Astrocyte (in vitro differentiated cells and primary cell): ENCODE measurements around the gene ASCL2. TPM values are rescaled to one million over a fixed set of nuclear protein-coding genes. Genes with fewer than 3 reads are reported as not detected.

ENCODE experiments used
- DNase-seq: peaks from one replicate; pipeline ENCODE4 v3.0.0-alpha.2; 2010; ENCODE audit warnings: low read depth
- FAIRE-seq: peaks from 2 replicates; lab custom pipeline; 2011; peaks lifted over from hg19 to GRCh38; lab: Jason Lieb, UNC
- H2AFZ ChIP-seq: 2 replicates; pipeline ENCODE4 v1.6.0; 2012; ENCODE audit warnings: low read depth, low read length, inconsistent platforms
- H3K27ac ChIP-seq: 2 replicates; pipeline ENCODE4 v1.5.1; 2011; ENCODE audit warnings: low read depth, low read length, inconsistent platforms
- H3K27me3 ChIP-seq: 2 replicates; pipeline ENCODE4 v1.6.0; 2011; ENCODE audit warnings: low read length, inconsistent platforms; ENCODE audit not compliant: insufficient read depth
- H3K36me3 ChIP-seq: 2 replicates; pipeline ENCODE4 v1.5.1; 2011; ENCODE audit warnings: low read length, inconsistent platforms; ENCODE audit not compliant: insufficient read depth
- H3K4me1 ChIP-seq: 2 replicates; pipeline ENCODE4 v1.5.1; 2011; ENCODE audit warnings: low read length, inconsistent platforms; ENCODE audit not compliant: insufficient read depth
- H3K4me2 ChIP-seq: 2 replicates; pipeline ENCODE4 v1.6.0; 2012; ENCODE audit warnings: low read length, inconsistent platforms
- H3K4me3 ChIP-seq: 2 replicates; pipeline ENCODE4 v1.5.1; 2011; ENCODE audit warnings: low read depth, mild to moderate bottlenecking, low read length, inconsistent platforms; ENCODE audit not compliant: insufficient read depth
- H3K79me2 ChIP-seq: 2 replicates; pipeline ENCODE4 v1.6.0; 2012; ENCODE audit warnings: mild to moderate bottlenecking, low read length, inconsistent platforms; ENCODE audit not compliant: insufficient read depth
- H3K9ac ChIP-seq: 2 replicates; pipeline ENCODE4 v1.6.0; 2012; ENCODE audit warnings: mild to moderate bottlenecking, low read length, inconsistent platforms
- H3K9me3 ChIP-seq: 2 replicates; pipeline ENCODE4 v1.5.1; 2012; ENCODE audit warnings: low read depth, mild to moderate bottlenecking, low read length, inconsistent platforms; ENCODE audit not compliant: insufficient read depth
- H4K20me1 ChIP-seq: 2 replicates; pipeline ENCODE4 v1.6.0; 2012; ENCODE audit warnings: low read length, inconsistent platforms; ENCODE audit not compliant: insufficient read depth
- H3K27ac Mint-ChIP-seq: one replicate; pipeline ENCODE4 v1.8.0; 2021; ENCODE audit warnings: mild to moderate bottlenecking, mixed read lengths; ENCODE audit not compliant: unreplicated experiment
- H3K27me3 Mint-ChIP-seq: one replicate; pipeline ENCODE4 v1.8.0; 2021; ENCODE audit warnings: low read depth, mixed read lengths; ENCODE audit not compliant: unreplicated experiment
- H3K36me3 Mint-ChIP-seq: one replicate; pipeline ENCODE4 v1.8.0; 2021; ENCODE audit warnings: low read depth, mixed read lengths; ENCODE audit not compliant: unreplicated experiment
- H3K4me1 Mint-ChIP-seq: one replicate; pipeline ENCODE4 v1.8.0; 2021; ENCODE audit warnings: low read depth, mixed read lengths; ENCODE audit not compliant: unreplicated experiment
- H3K4me3 Mint-ChIP-seq: one replicate; pipeline ENCODE4 v1.8.0; 2021; ENCODE audit warnings: mild to moderate bottlenecking, moderate library complexity, mixed read lengths; ENCODE audit not compliant: unreplicated experiment
- H3K9me3 Mint-ChIP-seq: one replicate; pipeline ENCODE4 v1.8.0; 2021; ENCODE audit warnings: mild to moderate bottlenecking, mixed read lengths; ENCODE audit not compliant: unreplicated experiment
- EZH2 ChIP-seq: IDR thresholded peaks from 2 replicates; pipeline ENCODE4 v1.6.1; 2012; ENCODE audit warnings: mild to moderate bottlenecking, low read length, inconsistent platforms; ENCODE audit not compliant: insufficient read depth
- total RNA-seq: library from RNA; stranded (reverse); gene quantifications from 2 replicates; pipeline ENCODE4 v1.2.1, GENCODE V29; 2021
- TF ChIP-seq, protein P1 (sequence below): IDR thresholded peaks from 2 replicates; pipeline ENCODE4 v1.5.1; 2011; ENCODE audit warnings: low read depth, mild to moderate bottlenecking, inconsistent platforms, low read length, moderate library complexity; ENCODE audit not compliant: insufficient read depth

Gene ASCL2
- total RNA-seq, 1 donor from 2014 or later, result not detected

DNA sequence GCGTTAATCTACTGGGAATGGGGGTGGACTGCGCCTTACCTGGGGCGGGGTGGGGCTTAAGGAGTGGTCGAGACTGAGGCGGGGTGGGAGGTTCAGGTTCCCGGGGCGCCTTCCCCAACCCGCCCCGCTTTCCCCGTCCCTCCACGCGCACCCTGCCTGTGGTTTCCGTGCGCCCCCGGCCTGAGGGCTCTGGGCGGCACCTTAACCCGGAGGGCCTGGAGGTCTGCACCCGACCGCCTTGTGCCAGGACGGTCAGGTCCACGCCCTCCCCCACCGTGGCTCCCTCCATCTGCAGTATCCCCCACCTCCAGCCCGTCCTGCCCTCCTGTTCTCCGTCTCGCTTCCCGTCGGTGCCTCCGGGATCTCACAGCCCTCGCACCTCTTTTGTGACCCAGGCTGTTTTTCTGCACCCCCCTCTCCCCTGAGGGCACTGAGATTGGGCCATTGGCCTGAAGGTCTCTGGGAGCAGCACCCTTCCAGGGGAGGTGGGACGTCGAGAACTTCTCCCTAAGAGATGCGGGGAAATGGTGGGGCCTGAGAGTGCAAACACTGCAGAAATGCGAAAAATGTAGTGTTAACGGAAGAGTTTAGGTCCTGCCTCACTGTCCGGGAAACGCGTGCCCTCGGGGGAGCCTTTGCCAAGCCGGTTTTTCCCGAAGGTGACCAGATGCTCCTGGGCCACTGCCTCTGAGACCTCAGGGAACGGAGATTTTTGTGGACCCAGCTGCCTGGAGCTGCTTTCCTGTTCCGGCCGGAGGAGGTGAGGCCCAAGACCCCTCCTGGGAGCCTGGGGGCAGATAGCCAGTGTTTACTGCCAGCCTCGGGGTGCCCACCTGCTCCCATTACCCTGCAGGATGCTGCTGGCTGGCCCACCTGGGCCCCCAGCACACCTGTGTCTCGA is 1.2 kb upstream of the ASCL2 start:
- no peak overlapping the region for H3K4me3 Mint-ChIP-seq
- Histone ChIP-seq H3K27me3 (peaks cover 39% of the 10 kb centered on the region), H3K9ac (no peak overlapping the region), H3K4me3 (no peak overlapping the region), H3K9me3 (no peaks in the 10 kb centered on the region), H3K4me1 (no peaks in the 10 kb centered on the region), H4K20me1 (no peaks in the 10 kb centered on the region), H3K27ac (no peak overlapping the region), H3K36me3 (no peaks in the 10 kb centered on the region), H2AFZ (no peak overlapping the region), H3K79me2 (no peaks in the 10 kb centered on the region), H3K4me2 (no peak overlapping the region)
- H3K4me1 Mint-ChIP-seq, result no peaks in the 10 kb centered on the region
- DNase-seq, result no peak
- H3K27me3 Mint-ChIP-seq, result peaks cover 65% of the 10 kb centered on the region
- H3K9me3 Mint-ChIP-seq, result peaks cover 21% of the 10 kb centered on the region
- H3K27ac Mint-ChIP-seq, result no peak overlapping the region
- H3K36me3 Mint-ChIP-seq, result no peaks in the 10 kb centered on the region
- no peak for FAIRE-seq
- TF ChIP-seq EZH2, result no peak
- TF ChIP-seq, protein P1, sequence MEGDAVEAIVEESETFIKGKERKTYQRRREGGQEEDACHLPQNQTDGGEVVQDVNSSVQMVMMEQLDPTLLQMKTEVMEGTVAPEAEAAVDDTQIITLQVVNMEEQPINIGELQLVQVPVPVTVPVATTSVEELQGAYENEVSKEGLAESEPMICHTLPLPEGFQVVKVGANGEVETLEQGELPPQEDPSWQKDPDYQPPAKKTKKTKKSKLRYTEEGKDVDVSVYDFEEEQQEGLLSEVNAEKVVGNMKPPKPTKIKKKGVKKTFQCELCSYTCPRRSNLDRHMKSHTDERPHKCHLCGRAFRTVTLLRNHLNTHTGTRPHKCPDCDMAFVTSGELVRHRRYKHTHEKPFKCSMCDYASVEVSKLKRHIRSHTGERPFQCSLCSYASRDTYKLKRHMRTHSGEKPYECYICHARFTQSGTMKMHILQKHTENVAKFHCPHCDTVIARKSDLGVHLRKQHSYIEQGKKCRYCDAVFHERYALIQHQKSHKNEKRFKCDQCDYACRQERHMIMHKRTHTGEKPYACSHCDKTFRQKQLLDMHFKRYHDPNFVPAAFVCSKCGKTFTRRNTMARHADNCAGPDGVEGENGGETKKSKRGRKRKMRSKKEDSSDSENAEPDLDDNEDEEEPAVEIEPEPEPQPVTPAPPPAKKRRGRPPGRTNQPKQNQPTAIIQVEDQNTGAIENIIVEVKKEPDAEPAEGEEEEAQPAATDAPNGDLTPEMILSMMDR, result no peak

DNA sequence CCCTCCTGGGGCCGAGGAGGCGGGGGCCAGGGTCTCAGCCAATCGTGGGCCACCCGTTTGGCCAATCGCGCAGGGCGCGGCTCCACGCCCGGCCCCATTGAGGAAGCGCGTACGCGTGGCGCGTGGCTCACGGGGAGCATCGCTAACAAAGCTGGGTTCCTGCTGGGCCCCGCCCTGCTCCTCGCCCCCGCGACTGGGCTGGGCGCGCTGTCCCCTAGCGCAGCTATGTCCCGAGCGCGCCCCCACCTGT is 614 bp upstream of the ASCL2 start:
- Mint-ChIP-seq H3K4me3 (no peak overlapping the region), H3K9me3 (peaks cover 21% of the 10 kb centered on the region), H3K27me3 (peaks cover 65% of the 10 kb centered on the region), H3K27ac (no peak overlapping the region), H3K4me1 (no peaks in the 10 kb centered on the region), H3K36me3 (no peaks in the 10 kb centered on the region)
- DNase-seq, result no peak
- FAIRE-seq, result no peak
- Histone ChIP-seq H3K9ac (no peak overlapping the region), H3K4me3 (no peak overlapping the region), H4K20me1 (no peaks in the 10 kb centered on the region), H3K4me2 (no peak overlapping the region), H3K4me1 (no peaks in the 10 kb centered on the region), H3K27ac (no peak overlapping the region), H2AFZ (no peak overlapping the region), H3K36me3 (no peaks in the 10 kb centered on the region), H3K9me3 (no peaks in the 10 kb centered on the region), H3K27me3 (peaks cover 42% of the 10 kb centered on the region), H3K79me2 (no peaks in the 10 kb centered on the region)
- TF ChIP-seq, protein P1, result no peak
- TF ChIP-seq EZH2, result no peak

DNA sequence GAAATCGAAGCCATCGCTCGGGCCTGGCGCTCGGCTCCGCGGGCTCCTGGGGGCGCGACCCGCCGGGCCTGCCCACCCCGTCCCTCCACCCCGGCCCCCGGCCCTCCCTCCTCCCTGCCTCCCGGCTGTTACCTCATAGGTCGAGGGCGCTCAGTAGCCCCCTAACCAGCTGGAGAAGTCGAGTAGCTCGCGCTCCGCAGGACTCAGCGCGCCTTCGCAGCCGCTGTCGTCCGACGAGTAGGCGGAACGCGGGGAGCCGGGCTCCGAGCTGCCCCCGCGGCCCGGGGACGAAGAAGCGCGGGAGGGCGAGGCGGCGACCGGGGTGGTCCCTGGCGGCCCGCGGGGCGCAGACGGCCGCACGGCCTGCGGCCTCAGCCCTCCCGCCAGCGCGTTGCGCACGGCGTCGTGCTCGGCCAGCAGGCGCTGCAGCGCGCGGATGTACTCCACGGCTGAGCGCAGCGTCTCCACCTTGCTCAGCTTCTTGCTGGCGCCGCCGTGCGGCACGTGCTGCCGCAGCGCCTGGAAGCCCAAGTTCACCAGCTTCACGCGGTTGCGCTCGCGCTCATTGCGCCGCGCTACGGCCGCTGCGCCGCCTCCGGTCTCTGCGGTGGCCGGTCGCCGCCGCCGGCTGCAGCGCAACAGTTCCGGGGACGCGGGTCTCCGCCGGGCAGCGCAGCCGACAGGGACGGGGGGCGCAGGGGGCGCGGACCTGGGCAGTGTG is 627 bp downstream of the ASCL2 start:
- H3K4me3 Mint-ChIP-seq, result no peak overlapping the region
- H3K27ac Mint-ChIP-seq, result no peak overlapping the region
- no peaks in the 10 kb centered on the region for H3K79me2 ChIP-seq
- no peak overlapping the region for H3K4me3 ChIP-seq
- H2AFZ ChIP-seq, result no peak overlapping the region
- no peaks in the 10 kb centered on the region for H3K4me1 ChIP-seq
- H3K36me3 Mint-ChIP-seq, result no peaks in the 10 kb centered on the region
- H3K27me3 Mint-ChIP-seq, result peaks cover 67% of the 10 kb centered on the region
- peaks cover 45% of the 10 kb centered on the region for H3K27me3 ChIP-seq
- no peaks in the 10 kb centered on the region for H3K4me1 Mint-ChIP-seq
- H4K20me1 ChIP-seq, result no peaks in the 10 kb centered on the region
- H3K9me3 ChIP-seq, result no peaks in the 10 kb centered on the region
- no peak for TF ChIP-seq EZH2
- TF ChIP-seq, protein P1, result no peak
- H3K4me2 ChIP-seq, result peak overlapping the region; percentile 68
- peaks cover 23% of the 10 kb centered on the region for H3K9me3 Mint-ChIP-seq
- FAIRE-seq (no peak), DNase-seq (peak; percentile 49)
- no peak overlapping the region for H3K27ac ChIP-seq
- no peaks in the 10 kb centered on the region for H3K36me3 ChIP-seq
- no peak overlapping the region for H3K9ac ChIP-seq
